ENCODE data around the gene OSTM1. TPM values are rescaled to one million over a fixed set of nuclear protein-coding genes. Genes with fewer than 3 reads are reported as not detected.
A peak's percentile ranks its signal among the peaks of the same experiment; 100 is the strongest.
"Not testable (repeated sequence)": the region's sequence is repeated elsewhere in the genome, so short reads cannot be mapped to it uniquely, and the experiment has no call there.

Gene OSTM1
- total RNA-seq, 1 donor from 2014 or later: 19.1 TPM

DNA sequence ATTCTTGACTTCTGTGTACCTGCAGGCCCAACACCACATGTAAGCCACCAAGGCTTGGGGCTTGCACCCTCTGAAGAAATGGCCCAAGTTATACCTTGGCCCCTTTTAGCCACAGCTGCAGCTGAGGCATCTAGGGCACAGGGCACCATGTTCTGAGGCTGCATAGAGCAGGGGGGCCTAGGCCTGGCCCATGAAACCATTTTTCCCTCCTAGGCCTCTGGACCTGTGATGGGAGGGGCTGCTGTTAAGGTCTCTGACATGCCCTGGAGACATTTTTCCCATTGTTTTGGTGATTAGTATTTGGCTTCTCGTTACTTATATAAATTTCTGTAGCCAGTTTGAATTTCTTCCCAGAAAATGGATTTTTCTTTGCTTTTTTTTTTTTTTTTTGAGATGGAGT, 66.2 kb downstream of the OSTM1 start:
- DNase-seq (ENCODE audit: low read depth): no peak
- TF ChIP-seq, protein P1, sequence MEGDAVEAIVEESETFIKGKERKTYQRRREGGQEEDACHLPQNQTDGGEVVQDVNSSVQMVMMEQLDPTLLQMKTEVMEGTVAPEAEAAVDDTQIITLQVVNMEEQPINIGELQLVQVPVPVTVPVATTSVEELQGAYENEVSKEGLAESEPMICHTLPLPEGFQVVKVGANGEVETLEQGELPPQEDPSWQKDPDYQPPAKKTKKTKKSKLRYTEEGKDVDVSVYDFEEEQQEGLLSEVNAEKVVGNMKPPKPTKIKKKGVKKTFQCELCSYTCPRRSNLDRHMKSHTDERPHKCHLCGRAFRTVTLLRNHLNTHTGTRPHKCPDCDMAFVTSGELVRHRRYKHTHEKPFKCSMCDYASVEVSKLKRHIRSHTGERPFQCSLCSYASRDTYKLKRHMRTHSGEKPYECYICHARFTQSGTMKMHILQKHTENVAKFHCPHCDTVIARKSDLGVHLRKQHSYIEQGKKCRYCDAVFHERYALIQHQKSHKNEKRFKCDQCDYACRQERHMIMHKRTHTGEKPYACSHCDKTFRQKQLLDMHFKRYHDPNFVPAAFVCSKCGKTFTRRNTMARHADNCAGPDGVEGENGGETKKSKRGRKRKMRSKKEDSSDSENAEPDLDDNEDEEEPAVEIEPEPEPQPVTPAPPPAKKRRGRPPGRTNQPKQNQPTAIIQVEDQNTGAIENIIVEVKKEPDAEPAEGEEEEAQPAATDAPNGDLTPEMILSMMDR (conservative IDR thresholded peaks at IDR 0.05; ENCODE audit: low read depth, low read length): no peak
- H3K4me3 ChIP-seq (ENCODE audit: low read depth, low read length): no peak overlapping the region

DNA sequence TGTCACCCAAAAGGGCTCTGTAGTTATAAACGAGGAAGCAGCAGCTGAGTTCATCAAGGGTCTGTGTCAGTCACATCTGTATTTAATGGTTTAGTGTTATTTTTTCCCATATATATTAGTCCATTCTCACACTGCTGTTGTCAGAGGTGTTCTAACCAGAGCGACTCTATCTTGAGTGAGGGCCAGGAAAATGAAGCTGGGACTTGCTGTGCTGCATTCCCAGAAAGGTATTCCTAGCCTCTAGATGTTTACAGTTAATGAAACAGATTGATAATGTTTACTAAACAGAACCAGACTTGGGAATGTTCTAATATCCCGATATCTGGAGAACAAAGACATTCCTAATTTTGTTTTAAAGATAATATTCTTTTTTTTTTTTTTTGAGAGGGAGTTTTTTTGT, 68.6 kb downstream of the OSTM1 start:
- TF ChIP-seq, protein P1 (conservative IDR thresholded peaks at IDR 0.05; ENCODE audit: low read depth, low read length): no peak
- H3K4me3 ChIP-seq (ENCODE audit: low read depth, low read length): no peak overlapping the region
- DNase-seq (ENCODE audit: low read depth): no peak

- no peak overlapping the region for H3K4me3 ChIP-seq (ENCODE audit: low read depth, low read length)
- no peak for DNase-seq (ENCODE audit: low read depth)
- TF ChIP-seq, protein P1 (conservative IDR thresholded peaks at IDR 0.05; ENCODE audit: low read depth, low read length): no peak
These were observed 69.7 kb downstream of the OSTM1 start for GRCh38 chr6:108004861-108005260.

- DNase-seq (ENCODE audit: low read depth): peak; percentile 86
- TF ChIP-seq, protein P1 (conservative IDR thresholded peaks at IDR 0.05; ENCODE audit: low read depth, low read length): no peak
- peak overlapping the region; percentile 0 for H3K4me3 ChIP-seq (ENCODE audit: low read depth, low read length)
These were observed 71.9 kb downstream of the OSTM1 start for GRCh38 chr6:108002365-108003221.

DNA sequence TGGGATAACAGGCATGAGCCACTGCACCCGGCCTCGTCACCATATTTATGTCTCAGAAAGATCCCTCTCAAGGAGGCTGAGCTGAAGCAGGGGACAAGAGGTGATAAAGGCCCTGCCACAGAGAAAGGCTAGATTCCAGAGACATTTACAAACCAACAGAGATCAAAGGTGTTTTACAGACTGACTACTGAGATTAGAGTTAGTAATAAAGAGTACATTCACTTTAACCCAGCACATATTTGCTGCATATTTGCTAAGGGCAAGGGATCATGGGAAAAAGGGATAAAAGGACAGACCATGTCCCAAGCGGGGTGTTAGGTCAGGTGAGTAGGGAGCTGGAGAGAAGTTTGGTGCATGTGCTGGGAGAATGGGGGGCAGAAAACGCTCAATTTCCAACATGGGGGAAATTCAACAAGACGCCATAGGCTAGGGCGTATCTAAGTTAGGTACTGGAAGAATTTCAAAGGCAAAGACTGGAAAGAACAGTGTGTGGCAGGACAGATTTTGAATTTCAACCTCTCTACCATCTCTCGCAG, 72.8 kb downstream of the OSTM1 start:
- DNase-seq (ENCODE audit: low read depth): no peak
- H3K4me3 ChIP-seq (ENCODE audit: low read depth, low read length): no peak overlapping the region
- TF ChIP-seq, protein P1 (conservative IDR thresholded peaks at IDR 0.05; ENCODE audit: low read depth, low read length): no peak

- DNase-seq (ENCODE audit: low read depth); H3K4me3 ChIP-seq (ENCODE audit: low read depth, low read length): not testable (repeated sequence)
These were observed 74.3 kb downstream of the OSTM1 start for GRCh38 chr6:108000259-108000658.

DNA sequence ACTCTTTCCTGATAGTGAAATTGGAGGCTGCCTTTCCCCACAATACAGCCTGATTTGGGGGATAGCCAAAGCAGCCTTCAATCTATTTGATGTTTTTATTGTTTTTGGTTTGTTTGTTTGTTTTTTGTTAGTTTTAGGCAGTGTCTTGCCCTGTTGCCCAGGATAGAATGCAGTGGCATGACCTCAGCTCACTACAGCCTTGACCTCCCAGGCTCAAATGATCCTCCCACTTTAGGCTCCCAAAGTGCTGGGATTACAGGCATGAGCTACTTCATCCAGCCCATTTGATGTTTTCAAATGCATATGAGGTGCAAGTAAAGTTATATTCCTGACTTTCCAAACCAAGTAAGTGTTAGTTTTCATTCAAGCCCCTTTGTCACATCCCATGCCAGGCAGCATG, 75.2 kb downstream of the OSTM1 start:
- no peak for DNase-seq (ENCODE audit: low read depth)
- H3K4me3 ChIP-seq (ENCODE audit: low read depth, low read length): no peak overlapping the region
- TF ChIP-seq, protein P1 (conservative IDR thresholded peaks at IDR 0.05; ENCODE audit: low read depth, low read length): no peak

Measured in epithelial cell of proximal tubule (primary cell).